NCI-H460 (cell line): ENCODE results near the gene CRY2. TPM values are rescaled to one million over a fixed set of nuclear protein-coding genes. Genes with fewer than 3 reads are reported as not detected.
"Not testable (repeated sequence)": the region's sequence is repeated elsewhere in the genome, so short reads cannot be mapped to it uniquely, and the experiment has no call there.

Experiments used
- DNase-seq: peaks from one replicate; pipeline ENCODE4 v3.0.0-alpha.2; 2016; ENCODE audit warnings: low read depth; ENCODE audit errors: extremely low read depth
- total RNA-seq: library from RNA; depleted of rRNA; stranded (reverse); fragments of >200 nt; shearing (Covaris generic); gene quantifications from 2 replicates; pipeline ENCODE4 v1.2.3, GENCODE V29; 2014

Gene CRY2
- total RNA-seq, 1 experiment from 2014 or later: 2.8 TPM

DNA sequence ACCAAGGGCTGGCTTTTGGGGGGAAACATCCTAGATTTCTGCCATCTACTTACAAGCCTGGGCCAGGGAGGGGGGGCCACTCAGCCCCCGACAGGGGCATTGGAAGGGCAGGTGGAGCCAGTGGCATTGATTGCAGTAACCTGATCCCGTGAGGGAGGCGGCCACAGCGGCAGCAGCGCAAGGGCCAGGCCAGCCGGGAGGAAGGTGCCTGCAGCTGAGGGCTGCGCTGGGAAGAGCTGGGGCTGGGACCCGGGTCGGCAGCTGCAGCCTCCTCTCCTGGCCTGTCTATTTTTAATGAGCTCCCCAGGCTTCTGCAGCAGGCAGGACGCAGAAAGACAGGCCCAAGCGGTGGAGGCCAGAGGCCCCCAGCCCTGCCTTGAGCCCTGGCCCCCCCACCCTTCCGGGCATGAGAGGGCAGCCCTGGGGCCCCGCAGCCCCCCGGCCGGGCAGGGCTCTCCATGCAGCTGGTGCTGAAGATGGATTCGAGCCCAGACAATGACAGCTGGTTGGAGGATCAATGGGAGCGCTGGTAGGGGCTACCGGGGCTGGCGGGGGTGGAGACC lies 49.2 kb downstream of the CRY2 start:
- DNase-seq: no peak

DNA sequence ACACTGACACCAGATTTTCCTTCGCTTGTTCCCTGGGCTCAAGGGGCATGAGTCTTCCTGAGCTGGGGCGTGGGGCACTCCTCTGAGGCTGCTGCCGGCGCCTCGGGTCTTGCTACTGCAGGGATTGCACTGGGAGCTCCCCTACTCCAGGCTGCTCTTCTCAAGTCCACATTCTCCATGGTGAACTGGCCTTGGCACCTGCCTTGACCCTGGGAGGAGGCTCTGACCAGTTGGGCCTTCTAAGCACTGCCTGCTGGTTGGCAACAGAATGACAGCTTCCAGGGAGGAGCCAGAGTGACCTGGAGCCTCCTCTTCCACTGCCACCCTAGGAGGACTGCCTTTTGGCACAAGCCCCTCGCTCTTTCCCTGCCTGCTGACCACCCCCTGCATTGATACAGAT lies 50.3 kb downstream of the CRY2 start:
- no peak for DNase-seq

DNA sequence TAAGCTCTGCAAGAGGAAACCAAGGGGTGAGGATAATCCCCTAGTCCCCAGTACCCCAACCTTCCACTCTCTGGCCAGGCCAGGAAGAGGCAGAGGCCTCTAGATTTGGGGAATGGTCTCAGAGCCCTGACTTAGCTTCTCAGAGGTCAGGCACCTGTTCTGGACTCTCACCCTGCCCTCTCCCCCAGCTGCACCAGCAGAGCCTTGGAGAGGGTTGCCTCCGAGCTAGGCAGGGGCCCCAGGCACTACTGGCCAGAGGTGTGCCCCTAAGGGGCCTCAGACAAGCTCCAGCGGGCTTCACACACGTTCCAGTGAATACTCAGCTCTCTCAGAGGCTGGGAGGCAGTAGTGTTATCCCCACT lies 51.8 kb downstream of the CRY2 start:
- no peak for DNase-seq

DNA sequence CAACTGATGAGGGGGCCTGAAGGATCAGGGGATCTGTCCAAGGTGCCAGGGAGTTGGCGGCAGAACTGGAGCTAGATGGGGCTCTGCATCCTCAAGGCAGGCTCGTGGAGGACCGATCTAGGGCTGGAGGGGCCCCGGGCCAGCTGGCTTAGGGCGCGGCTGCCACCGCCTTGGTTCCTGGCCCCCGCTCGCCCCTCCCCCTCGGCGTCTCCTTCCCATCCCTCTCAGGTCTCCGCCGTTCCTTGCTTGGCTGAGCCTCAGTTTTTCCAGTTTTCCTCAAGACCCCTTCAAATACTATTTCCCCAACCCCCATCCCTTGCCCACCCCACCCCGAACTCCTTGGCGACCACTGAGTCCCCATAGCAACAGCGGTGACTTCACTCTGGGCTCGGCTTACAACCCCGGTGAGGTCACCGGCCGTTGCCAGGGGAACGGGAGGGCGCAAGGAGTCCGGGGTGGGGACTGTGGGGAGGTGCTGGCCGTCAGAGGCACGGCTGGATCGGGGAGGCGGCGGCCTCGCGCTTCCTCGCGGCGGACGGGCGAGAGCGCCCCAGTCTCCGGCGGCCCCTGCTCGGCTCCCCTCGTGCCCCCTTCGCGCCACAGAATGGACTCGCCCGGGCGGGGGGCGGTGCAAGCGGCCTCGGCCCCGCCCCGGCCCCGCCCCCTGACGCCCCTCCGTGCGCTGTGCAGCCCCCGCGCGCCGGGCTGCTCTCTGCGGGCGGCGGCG lies 52.3 kb downstream of the CRY2 start:
- DNase-seq: peak; percentile 38

DNA sequence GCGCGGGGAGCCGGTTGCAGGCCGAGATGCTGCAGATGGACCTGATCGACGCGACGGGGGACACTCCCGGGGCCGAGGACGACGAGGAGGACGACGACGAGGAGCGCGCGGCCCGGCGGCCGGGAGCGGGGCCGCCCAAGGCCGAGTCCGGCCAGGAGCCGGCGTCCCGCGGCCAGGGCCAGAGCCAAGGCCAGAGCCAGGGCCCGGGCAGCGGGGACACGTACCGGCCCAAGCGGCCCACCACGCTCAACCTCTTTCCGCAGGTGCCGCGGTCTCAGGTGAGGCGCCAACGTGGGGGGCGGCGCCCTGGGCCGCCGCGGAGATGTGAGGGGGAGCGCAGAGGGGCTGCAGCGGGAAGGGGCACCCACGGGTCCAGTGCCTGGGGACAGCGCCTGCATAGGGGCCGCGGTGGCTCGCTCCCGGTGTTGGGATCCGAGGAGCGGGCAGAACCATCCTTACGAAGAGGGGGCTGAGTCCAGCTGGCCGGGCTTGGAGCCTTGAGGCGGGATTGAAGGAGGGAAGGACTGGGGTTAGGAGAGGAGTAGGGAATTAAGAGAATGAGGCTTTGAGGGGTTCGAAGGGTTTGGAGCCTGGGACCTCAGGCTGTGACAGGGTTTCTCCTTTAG lies 53.0 kb downstream of the CRY2 start:
- not testable (repeated sequence) for DNase-seq

DNA sequence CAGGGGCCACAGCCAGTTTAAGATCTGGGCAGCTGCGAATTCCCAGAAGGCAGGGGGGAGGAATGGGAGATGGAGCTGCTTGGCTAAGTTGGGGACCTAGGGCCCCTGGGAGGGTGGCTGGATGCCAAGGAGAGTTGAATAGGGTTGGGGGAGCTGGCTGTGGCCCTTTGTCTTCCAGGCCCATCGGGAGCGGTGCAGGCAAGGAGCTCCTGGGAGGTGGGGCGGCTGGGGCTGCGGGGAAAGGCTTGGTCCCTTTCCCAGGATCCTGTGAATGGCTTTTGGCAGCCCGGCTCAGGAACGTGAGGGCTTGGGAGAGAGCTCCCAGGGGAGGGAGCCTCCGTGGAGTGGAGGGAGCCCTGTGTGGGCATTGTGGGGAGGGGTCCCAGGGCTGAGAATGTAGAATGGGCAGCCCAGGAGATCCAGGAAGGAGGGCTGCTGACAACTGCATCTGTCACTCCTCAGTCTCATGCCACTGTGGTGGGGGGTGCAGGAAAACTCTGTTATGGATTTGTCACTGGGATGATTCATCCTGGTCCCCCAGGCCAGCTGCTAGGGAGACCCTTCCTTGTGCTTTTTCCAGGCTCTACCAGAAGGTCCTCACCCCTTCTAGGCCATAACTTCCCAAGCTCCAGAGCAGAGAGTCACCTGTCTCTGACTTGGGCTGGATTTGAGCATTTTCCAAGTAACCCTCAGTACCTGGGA lies 53.8 kb downstream of the CRY2 start:
- no peak for DNase-seq

DNA sequence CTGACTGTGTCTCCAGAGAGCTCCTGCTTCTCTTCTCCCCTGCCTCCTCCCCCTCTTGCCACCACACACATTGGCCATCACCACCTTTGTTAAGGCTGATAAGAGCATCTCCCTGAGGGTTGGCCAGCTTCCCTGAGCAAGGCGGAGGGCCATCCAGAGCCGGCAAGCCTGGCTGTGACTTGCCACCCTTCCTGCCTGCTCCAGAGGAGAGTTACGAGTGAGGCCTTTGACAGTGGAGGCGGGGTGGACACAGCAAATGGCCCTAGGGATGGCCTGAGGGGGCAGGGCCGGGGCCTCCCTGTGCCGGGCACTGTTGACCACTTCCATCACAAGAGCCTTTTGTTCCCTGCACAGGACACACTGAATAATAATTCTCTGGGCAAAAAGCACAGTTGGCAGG lies 54.4 kb downstream of the CRY2 start:
- DNase-seq: no peak

DNA sequence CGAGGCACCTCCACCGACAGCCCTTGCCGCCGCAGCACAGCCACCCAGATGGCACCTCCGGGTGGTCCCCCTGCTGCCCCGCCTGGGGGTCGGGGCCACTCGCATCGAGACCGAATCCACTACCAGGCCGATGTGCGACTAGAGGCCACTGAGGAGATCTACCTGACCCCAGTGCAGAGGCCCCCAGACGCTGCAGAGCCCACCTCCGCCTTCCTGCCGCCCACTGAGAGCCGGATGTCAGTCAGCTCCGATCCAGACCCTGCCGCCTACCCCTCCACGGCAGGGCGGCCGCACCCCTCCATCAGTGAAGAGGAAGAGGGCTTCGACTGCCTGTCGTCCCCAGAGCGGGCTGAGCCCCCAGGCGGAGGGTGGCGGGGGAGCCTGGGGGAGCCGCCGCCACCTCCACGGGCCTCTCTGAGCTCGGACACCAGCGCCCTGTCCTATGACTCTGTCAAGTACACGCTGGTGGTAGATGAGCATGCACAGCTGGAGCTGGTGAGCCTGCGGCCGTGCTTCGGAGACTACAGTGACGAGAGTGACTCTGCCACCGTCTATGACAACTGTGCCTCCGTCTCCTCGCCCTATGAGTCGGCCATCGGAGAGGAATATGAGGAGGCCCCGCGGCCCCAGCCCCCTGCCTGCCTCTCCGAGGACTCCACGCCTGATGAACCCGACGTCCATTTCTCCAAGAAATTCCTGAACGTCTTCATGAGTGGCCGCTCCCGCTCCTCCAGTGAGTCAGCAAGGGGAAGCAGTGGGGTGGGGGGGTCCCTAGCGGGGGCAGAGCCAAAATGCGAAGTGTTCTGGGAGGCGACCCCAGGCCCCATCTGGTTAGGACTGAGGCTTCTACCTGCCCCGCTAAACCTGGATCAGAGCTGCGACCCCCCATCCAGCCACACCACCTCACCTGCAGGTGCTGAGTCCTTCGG lies 55.4 kb downstream of the CRY2 start:
- no peak for DNase-seq

DNA sequence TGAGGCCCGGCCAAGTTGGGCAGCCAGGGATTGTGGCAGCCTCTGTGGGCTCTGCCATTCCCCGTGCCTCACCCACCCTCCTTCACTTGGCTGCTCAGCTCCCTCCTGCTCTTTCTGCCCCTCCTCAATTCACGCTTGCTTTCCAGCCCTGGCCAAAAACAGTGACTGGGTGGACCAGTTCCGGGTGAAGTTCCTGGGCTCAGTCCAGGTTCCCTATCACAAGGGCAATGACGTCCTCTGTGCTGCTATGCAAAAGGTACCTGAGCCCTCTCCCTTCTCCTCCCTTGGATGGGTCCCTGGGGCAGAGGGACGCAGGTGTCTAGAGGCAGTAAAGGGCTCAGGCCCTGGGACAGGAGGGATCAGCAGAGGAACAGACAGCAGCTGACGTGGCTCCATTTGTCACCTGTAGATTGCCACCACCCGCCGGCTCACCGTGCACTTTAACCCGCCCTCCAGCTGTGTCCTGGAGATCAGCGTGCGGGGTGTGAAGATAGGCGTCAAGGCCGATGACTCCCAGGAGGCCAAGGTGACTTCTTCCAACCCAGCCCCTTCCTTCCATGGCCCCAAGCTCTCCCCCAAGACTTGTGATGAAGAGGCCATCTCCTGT lies 57.1 kb downstream of the CRY2 start:
- DNase-seq: no peak

DNA sequence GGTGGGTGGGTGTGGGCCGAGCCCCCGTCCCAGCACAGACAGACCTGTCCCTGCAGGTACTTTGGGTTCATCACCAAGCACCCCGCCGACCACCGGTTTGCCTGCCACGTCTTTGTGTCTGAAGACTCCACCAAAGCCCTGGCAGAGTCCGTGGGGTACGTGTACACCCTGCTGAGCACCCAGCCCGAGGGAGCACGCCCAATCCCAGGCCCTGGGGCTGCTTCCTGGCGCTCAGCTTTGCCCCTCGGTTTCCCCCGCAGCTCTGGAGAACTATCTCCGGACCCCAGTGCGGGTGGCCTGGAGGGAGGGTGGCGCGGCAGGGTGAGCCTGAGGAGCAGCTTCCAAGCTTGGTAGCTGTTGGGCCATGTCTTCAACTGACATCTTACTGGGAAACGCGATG lies 57.8 kb downstream of the CRY2 start:
- DNase-seq: no peak

DNA sequence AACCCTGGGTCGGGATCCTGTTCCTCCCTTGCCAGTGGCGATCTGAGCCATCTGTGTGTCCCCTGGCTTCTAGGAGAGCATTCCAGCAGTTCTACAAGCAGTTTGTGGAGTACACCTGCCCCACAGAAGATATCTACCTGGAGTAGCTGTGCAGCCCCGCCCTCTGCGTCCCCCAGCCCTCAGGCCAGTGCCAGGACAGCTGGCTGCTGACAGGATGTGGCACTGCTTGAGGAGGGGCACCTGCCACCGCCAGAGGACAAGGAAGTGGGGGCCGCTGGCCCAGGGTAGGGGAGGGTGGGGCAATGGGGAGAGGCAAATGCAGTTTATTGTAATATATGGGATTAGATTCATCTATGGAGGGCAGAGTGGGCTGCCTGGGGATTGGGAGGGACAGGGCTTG lies 58.3 kb downstream of the CRY2 start:
- not testable (repeated sequence) for DNase-seq

DNA sequence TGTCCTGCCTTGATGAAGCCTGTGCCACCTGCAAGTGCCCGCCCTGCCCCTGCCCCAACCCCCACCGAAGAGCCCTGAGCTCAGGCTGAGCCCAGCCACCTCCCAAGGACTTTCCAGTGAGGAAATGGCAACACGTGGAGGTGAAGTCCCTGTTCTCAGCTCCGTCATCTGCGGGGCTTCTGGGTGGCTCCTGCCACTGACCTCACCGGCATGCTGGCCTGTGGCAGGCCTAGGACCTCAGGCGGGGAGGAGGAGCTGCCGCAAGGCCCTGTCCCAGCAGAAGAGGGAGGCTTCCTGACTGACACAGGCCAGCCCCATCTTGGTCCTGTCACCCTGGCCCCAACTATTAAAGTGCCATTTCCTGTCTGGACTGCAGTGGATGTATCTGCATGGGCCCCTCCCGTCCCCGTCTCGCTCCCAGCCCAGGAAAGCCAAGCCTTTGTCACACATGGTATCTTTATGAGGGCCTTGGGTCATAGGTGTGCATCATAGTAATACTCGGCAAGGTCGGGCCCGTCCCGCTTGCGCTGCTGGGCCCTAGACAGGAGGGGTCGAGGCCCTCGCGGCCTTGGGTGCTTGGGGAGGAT lies 58.9 kb downstream of the CRY2 start:
- no peak for DNase-seq

DNA sequence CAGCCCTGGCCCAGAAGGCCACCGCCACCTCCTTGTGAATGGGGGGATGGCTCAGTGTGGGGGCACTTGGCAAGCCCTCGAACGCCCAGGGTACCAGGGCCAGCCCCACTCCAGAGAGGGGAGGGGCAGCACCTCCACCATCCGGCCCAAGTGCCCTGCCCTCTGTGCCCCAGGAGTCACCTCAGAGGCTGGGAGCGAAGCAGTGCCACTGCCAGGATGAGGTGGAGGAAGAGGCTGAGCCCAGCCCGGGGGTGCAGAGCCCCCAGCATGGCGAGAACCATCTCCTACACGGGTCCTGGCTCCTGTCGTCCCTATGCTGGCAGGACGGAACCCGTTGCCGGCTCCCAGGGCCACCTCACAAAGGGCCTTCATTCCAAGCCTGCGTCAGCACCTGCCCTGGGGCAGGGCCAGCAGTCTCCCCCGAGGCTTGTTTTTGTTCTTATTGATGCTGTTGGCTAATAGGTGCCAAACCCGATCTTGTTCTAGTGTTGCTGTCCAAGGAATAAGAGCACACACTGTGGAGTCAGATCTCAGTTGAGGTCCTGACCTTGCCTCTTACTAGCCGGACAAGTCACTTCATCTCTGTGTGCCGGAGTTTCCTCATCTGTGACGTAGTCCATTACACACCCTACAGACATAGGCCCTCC lies 59.8 kb downstream of the CRY2 start, which contains the start of gene FREY1:
TSS of gene FREY1 (minus strand) at position 307 of the 647 bp plus-strand sequence. CDS start at position 281, 26 bp downstream.
- no peak for DNase-seq

DNA sequence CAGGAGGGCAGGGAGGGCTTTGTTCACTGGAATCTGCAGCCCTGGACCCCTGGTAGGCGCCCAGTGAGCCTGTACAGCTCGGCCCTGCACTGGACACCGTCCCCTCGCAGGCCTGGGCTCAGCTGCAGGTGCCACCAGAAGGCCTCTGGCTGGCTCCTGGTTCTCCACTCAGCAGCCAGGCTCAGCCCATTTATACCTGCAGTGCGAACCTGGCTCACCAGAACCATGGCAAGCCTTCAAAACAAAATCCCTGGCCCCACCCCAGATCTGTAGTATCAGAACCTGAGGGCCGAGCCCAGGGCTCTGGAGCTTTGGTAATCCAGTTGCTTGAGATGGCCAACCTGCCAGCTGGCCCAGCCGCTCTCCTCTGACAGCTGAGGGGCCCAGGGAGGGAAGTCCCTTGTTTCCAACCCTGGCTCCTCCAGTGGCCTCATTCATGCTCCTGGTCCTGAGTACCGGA lies 60.7 kb downstream of the CRY2 start:
- DNase-seq: no peak

DNA sequence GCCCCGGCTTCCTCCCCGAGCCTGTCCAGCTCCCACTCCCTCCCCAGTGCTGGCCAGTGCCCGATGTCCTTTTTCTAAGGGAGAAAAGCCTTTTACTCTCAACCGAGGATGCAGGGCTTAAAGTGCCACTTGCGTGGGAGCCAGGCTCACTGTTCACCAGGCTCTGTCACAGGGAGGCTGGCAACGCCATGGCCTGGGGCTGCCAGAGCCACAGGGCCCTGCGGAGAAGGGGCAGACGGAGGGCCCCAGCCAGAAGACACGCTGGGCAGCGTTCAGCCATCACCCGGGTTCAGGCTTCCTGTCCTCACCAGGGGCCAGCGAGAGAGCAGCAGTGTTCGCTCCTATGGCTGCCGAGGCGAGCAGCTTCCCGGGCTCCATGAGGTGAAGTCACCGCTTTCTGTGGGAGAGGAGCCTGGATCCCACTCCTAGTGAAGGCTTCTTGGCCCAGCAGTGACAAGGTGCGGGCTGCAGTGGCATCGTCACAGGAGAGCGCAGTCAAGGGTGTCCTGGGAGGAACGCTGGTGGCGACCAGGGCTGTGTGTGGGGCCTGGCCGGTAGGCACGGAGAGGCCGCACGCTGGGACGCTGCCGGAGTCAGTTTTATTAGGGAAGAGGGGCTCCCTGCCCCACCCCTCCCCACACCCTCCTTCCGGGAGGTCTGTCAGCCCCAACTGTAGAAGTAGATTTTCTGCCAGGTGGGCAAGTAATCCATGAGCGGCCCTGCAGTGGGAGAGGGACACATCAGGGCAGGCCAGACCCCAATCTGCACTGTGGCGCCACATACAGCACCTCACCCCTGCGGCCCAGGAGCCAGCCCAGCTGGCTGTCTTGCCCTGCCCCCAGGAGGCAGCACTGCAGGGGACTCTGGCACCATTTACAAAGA lies 62.6 kb downstream of the CRY2 start:
- no peak for DNase-seq

DNA sequence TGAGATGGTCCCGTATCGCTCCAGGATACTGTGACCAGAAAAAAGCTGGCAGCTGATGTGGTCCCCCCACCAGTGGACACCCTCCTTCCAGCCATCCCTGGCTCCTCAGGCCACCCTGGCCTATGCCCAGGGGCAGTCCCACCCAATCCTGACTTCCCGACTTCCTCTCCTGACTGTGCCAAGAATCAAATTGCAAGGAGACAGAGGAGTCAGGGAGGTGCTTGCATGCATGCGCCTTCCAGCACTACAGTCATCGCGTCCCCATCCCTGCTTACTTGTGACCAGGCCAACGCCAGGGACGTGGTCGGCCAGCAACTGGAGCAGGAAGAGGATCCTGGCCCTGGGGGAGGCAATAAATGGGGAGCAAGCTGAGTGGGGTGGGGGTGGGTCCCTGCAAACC lies 63.3 kb downstream of the CRY2 start:
- DNase-seq: no peak

DNA sequence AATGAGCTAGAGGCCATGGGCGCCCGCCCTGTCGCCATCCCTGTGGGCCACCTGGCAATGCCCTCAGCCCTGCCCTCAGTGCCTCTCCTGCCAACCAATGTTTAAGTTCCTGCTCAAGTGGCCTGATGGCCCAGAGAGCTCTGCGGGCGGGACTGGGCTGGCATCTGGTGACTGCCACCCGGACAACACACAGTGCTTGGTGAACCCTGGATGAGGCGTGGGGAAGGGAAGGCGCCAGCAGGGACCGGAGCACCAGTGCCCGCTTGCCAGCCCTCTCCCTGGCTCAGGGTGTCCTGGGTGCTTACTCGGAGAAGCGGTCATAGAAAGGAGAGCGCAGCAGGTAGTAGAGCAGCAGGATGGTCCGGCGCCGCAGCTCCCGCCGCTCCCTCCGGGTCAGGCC lies 66.2 kb downstream of the CRY2 start:
- DNase-seq: no peak
